Measurements from ENCODE around the gene POLR1G.
A peak's percentile ranks its signal among the peaks of the same experiment; 100 is the strongest.

POLR1G gene, protein sequence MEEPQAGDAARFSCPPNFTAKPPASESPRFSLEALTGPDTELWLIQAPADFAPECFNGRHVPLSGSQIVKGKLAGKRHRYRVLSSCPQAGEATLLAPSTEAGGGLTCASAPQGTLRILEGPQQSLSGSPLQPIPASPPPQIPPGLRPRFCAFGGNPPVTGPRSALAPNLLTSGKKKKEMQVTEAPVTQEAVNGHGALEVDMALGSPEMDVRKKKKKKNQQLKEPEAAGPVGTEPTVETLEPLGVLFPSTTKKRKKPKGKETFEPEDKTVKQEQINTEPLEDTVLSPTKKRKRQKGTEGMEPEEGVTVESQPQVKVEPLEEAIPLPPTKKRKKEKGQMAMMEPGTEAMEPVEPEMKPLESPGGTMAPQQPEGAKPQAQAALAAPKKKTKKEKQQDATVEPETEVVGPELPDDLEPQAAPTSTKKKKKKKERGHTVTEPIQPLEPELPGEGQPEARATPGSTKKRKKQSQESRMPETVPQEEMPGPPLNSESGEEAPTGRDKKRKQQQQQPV

DNA sequence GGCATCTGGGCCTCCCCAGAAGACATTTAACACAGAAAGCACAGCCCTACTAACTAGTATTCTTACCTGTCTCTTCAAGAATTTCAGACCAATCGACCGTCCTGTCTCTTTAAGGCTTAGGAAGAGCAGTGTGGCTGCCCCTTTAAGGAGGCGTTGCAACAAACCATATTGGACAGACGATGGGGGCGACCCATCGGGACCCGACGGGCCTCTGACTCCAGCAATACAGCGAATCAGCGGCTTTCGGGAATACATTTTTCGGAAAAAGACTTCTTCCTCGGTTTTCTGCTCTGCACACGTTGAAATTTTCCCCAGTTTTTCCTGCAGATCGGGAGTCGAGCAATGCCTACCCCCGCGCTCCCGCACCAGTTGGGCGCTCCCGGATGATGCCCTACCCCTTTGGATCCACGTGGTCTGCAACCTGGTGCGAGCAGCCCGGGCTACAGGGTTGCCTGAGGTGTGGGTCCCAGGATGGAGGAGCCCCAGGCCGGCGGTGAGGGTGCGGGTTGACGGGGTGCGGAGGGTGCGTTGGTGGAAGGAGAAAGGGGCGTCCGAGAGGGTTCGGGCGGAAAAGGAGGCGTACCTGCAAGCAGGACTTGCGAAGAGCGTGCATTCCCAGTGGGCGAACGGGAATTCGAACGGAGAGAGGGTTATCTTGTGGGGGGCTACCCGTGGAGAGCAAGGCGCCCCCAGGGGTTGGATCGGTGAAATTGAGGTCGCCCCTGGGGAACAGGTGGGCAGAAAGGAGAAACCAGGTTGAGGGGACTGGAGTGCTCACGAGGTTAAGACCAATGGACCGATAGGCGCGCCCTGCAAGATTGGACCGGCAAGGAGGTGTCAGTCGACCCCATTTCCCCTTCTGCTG is at the start of gene POLR1G:
TSS of gene POLR1G (plus strand) at position 419 of the 865 bp plus-strand sequence. CDS start at position 472, 53 bp downstream.
- H3K27ac ChIP-seq = peak within 1 kb of the TSS; percentile 87
- no peak for TF ChIP-seq ZFX (IDR thresholded peaks at IDR 0.05)
- TF ChIP-seq, protein P1, sequence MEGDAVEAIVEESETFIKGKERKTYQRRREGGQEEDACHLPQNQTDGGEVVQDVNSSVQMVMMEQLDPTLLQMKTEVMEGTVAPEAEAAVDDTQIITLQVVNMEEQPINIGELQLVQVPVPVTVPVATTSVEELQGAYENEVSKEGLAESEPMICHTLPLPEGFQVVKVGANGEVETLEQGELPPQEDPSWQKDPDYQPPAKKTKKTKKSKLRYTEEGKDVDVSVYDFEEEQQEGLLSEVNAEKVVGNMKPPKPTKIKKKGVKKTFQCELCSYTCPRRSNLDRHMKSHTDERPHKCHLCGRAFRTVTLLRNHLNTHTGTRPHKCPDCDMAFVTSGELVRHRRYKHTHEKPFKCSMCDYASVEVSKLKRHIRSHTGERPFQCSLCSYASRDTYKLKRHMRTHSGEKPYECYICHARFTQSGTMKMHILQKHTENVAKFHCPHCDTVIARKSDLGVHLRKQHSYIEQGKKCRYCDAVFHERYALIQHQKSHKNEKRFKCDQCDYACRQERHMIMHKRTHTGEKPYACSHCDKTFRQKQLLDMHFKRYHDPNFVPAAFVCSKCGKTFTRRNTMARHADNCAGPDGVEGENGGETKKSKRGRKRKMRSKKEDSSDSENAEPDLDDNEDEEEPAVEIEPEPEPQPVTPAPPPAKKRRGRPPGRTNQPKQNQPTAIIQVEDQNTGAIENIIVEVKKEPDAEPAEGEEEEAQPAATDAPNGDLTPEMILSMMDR (conservative IDR thresholded peaks at IDR 0.05) = no peak

DNA sequence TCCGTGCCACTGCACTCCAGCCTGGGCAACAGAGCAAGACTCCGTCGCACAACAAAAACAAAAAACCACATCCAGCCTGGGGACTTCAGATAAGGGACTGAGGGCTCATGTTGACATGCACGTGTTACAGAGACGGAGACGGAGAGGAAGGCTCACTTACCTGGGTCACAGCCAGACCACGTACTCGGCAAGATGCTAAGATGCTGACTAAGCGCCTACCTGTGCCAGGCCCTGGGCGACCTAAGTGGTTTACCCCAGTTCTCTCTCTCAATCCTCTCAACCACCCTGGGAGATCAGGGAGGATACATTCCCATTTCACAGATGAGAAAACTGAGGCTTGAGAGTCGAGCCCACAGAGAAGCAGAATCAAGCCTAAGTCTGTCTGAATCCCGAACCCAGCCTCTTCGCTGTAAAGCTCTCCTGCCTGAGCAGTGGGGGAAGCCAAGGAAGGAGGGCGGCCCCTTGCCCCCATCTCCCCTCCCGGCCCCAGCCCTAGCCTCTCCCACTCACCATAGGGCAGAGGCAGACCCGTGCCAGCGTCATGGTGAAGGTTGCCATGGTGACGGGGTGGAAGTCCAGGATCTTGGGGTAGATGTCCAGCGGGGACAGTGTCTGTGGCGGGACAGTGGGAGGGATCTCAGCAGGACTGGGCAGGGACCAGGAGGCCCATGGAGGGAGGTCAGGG is 49.5 kb upstream of the POLR1G start:
- TF ChIP-seq, protein P1 (conservative IDR thresholded peaks at IDR 0.05) = no peak
- no peak for TF ChIP-seq ZFX (IDR thresholded peaks at IDR 0.05)
- H3K27ac ChIP-seq = no peak overlapping the region

DNA sequence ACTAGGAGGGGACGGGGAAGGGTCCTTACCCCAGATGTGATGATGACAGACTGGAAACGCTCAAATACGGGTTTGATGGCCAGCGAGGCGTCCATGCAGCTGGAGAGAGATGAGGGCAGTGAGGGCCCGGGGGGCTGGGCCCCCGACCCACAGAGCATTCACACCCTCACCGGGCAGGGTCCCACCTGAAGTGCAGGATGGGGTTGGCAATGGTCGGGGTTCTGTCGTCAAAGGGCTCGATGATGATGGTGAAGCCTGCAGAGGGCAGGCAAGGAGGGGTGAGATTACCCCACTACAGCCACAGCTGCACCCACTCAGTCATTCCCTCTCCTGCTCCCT is 49.0 kb upstream of the POLR1G start:
- H3K27ac ChIP-seq = no peak overlapping the region
- no peak for TF ChIP-seq ZFX (IDR thresholded peaks at IDR 0.05)
- TF ChIP-seq, protein P1 (conservative IDR thresholded peaks at IDR 0.05) = no peak

DNA sequence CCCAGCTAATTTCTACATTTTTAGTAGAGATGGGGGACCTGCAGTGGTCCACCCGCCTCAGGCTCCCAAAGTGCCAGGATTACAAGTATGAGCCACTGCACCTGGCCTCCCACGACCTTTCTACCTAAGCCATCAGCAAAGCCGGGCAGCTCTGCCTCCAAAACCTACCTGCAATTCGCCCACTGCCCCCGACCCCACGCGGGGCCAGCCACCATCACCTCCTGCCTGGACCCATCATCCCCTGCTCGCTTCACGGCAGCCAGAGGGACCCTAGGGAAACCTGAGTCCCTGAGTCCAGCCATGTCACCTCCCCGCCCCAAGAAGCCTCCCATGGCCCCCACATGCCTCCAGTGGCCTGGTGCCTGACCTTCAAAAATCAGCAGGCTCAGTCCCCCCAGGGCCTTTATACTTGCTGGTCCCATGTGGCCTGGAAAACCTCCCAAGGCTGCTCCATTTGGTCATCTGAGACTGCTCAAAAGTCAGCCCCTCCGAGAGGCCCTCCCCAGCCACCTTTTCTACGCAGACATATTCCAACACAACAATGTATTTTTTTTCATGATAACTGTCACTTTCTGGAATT is 48.1 kb upstream of the POLR1G start:
- no peak for TF ChIP-seq ZFX (IDR thresholded peaks at IDR 0.05)
- TF ChIP-seq, protein P1 (conservative IDR thresholded peaks at IDR 0.05) = no peak
- no peak overlapping the region for H3K27ac ChIP-seq

DNA sequence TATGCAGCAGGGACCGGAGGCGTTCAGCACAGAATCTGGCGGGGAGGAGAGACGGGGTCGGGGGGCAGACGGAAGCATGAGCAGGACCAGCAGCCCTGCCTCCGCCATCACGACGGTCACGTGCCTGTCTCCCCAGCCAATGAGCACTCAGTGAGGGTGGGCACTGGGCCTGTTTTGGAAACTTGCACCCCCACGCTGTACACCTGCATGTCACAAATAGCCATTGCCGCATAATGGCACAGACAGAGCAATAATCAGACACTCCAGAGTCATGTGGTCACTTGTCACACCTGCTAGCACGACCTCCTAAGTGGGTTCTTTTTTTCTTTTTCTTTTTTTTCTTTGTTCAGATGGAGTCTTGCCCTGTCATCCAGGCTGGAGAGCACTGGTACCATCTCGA is 44.8 kb upstream of the POLR1G start:
- no peak for TF ChIP-seq ZFX (IDR thresholded peaks at IDR 0.05)
- TF ChIP-seq, protein P1 (conservative IDR thresholded peaks at IDR 0.05) = no peak
- H3K27ac ChIP-seq = no peak overlapping the region

DNA sequence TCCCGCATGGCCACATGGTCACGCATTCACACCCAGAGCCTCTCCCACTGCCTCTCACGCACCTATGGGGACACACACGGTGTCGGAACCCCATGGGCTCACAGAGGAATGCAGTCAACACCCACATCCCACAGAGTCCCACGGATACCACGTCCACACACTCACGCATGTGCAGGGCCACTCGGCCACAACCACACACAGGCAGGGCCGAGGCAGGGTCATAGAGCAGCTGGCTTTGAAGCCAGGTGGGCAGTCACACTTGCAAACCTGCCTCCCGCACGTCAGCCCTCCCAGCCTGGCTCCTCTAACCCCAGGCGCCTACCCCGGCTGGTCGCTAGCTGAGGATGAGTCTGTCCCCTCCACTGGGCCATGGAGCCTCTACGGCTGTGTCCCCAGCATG is 44.2 kb upstream of the POLR1G start:
- no peak overlapping the region for H3K27ac ChIP-seq
- TF ChIP-seq ZFX (IDR thresholded peaks at IDR 0.05) = no peak
- TF ChIP-seq, protein P1 (conservative IDR thresholded peaks at IDR 0.05) = no peak

All from C4-2B (cell line).